CD14-positive monocyte (primary cell): ENCODE data around the gene RPL28. TPM values are rescaled to one million over a fixed set of nuclear protein-coding genes. Genes with fewer than 3 reads are reported as not detected.
A peak's percentile ranks its signal among the peaks of the same experiment; 100 is the strongest.

Source experiments
- DNase-seq, 3 donors: peaks; one replicate each; pipeline ENCODE4 v3.0.0-alpha.2; 2011 to 2022
- H2AFZ ChIP-seq: 2 replicates; pipeline ENCODE4 v1.6.0; 2012; ENCODE audit warnings: mild to moderate bottlenecking, low read depth, low read length, inconsistent platforms; ENCODE audit not compliant: insufficient read depth, poor library complexity, severe bottlenecking
- H3K27ac ChIP-seq, 2 donors: 1 replicate in 1 of 2; 2 replicates in 1 of 2; pipeline ENCODE4 v1.5.1; 2012 to 2013; ENCODE audit warnings: low read length in 2 of 2, control low read depth in 1 of 2, inconsistent platforms in 1 of 2, low read depth in 1 of 2, mild to moderate bottlenecking in 1 of 2
- H3K27me3 ChIP-seq, 2 donors: one replicate each; pipeline versions ENCODE4 v1.6.0 to v1.6.1; 2011 to 2013; ENCODE audit warnings: low read length in 2 of 2; ENCODE audit not compliant: control insufficient read depth in 2 of 2, insufficient read depth in 2 of 2
- H3K36me3 ChIP-seq, 2 donors: replicated peaks in 1 of 2; 1 replicate in 1 of 2; 2 replicates in 1 of 2; pipeline versions ENCODE4 v1.5.1 to v1.6.1; 2012 to 2013; ENCODE audit warnings: low read length in 2 of 2, control low read depth in 1 of 2, inconsistent platforms in 1 of 2, mild to moderate bottlenecking in 1 of 2; ENCODE audit not compliant: insufficient read depth in 2 of 2, control insufficient read depth in 1 of 2
- H3K4me1 ChIP-seq, 2 donors: 1 replicate in 1 of 2; 2 replicates in 1 of 2; pipeline versions ENCODE4 v1.5.1 to v1.6.1; 2012 to 2013; ENCODE audit warnings: low read length in 2 of 2, control low read depth in 1 of 2, inconsistent platforms in 1 of 2, mild to moderate bottlenecking in 1 of 2, moderate library complexity in 1 of 2; ENCODE audit not compliant: insufficient read depth in 2 of 2, control insufficient read depth in 1 of 2
- H3K4me2 ChIP-seq: replicated peaks from 2 replicates; pipeline ENCODE3; 2012; ENCODE audit warnings: low read length, moderate library complexity, mild to moderate bottlenecking; ENCODE audit not compliant: poor library complexity, severe bottlenecking; ENCODE audit errors: extremely low read depth
- H3K4me3 ChIP-seq, 3 experiments: fragments of 200-600 bp in 1 of 3; sonication (generic) in 1 of 3; replicated peaks in 1 of 3; 1 replicate in 2 of 3; 2 replicates in 1 of 3; pipeline ENCODE4 v1.5.1; 2011 to 2013; ENCODE audit warnings: low read length in 3 of 3, mild to moderate bottlenecking in 3 of 3, control low read depth in 2 of 3, low read depth in 2 of 3, inconsistent platforms in 1 of 3, moderate library complexity in 1 of 3
- H3K79me2 ChIP-seq: 2 replicates; pipeline ENCODE4 v1.6.0; 2012; ENCODE audit warnings: mild to moderate bottlenecking, control low read depth, inconsistent platforms, low read length, moderate library complexity; ENCODE audit not compliant: insufficient read depth
- H3K9ac ChIP-seq: 2 replicates; pipeline ENCODE4 v1.6.0; 2017; ENCODE audit warnings: low read length, mild to moderate bottlenecking; ENCODE audit not compliant: insufficient read depth, poor library complexity, severe bottlenecking
- H3K9me3 ChIP-seq, 2 donors: replicated peaks in 1 of 2; 1 replicate in 1 of 2; 2 replicates in 1 of 2; pipeline versions ENCODE4 v1.5.1 to v1.6.1; 2012 to 2013; ENCODE audit warnings: low read length in 2 of 2, control low read depth in 1 of 2; ENCODE audit not compliant: control insufficient read depth in 1 of 2, insufficient read depth in 1 of 2
- H4K20me1 ChIP-seq: 2 replicates; pipeline ENCODE4 v1.6.0; 2012; ENCODE audit warnings: mild to moderate bottlenecking, low read length, control low read depth, moderate library complexity; ENCODE audit not compliant: insufficient read depth
- H3K27ac Mint-ChIP-seq, 7 donors: one replicate each; pipeline ENCODE4 v1.8.0; 2020; ENCODE audit warnings: mild to moderate bottlenecking in 7 of 7, mixed read lengths in 7 of 7, moderate library complexity in 6 of 7, inconsistent platforms in 2 of 7
- H3K27me3 Mint-ChIP-seq, 3 donors: one replicate each; pipeline ENCODE4 v1.8.0; 2021 to 2022; ENCODE audit warnings: low read depth in 3 of 3, mild to moderate bottlenecking in 3 of 3, mixed read lengths in 3 of 3, moderate library complexity in 3 of 3, inconsistent platforms in 1 of 3
- H3K36me3 Mint-ChIP-seq, 2 donors: one replicate each; pipeline ENCODE4 v1.8.0; 2020; ENCODE audit warnings: mixed read lengths in 2 of 2, inconsistent platforms in 1 of 2, mild to moderate bottlenecking in 1 of 2
- H3K4me1 Mint-ChIP-seq: one replicate; pipeline ENCODE4 v1.8.0; 2020; ENCODE audit warnings: mild to moderate bottlenecking, mixed read lengths
- H3K4me3 Mint-ChIP-seq, 2 donors: one replicate each; pipeline ENCODE4 v1.8.0; 2020; ENCODE audit warnings: mild to moderate bottlenecking in 2 of 2, mixed read lengths in 2 of 2, moderate library complexity in 1 of 2
- H3K9me3 Mint-ChIP-seq, 7 donors: one replicate each; pipeline ENCODE4 v1.8.0; 2020 to 2022; ENCODE audit warnings: mixed read lengths in 7 of 7, mild to moderate bottlenecking in 6 of 7, moderate library complexity in 6 of 7, inconsistent platforms in 2 of 7
- CTCF ChIP-seq: fragments of 200-600 bp; IDR thresholded peaks from one replicate; pipeline ENCODE4 v1.8.0; 2022; ENCODE audit warnings: antibody characterized with exemption, mild to moderate bottlenecking
- WGBS: methylation state at CpG from one replicate; pipeline ENCODE4 v1.1.5; 2013; ENCODE audit warnings: missing lambda C conversion rate; ENCODE audit not compliant: insufficient coverage; 5-methylcytosine and 5-hydroxymethylcytosine counted together
- intact Hi-C, 2 donors: fragments of 100-400 bp; cut with micrococcal nuclease; formaldehyde crosslinking; loops; one replicate each; pipeline versions ENCODE4 v1.15.0 to v1.15.1; 2023
- polyA plus RNA-seq, 3 donors: library from polyadenylated mRNA; depleted of rRNA in 1 of 3; unstranded in 2 of 3; stranded (reverse) in 1 of 3; fragments of 300-500 nt in 2 of 3; fragments of >200 nt in 1 of 3; fragmentation: Illumina TruSeq in 2 of 3; gene quantifications; 1 replicate in 2 of 3; 2 replicates in 1 of 3; pipeline ENCODE4 v1.2.3, GENCODE V29; 2012 to 2021

Gene RPL28
- polyA plus RNA-seq, 3 donors = 199 to 3,862 (median 208) TPM

DNA sequence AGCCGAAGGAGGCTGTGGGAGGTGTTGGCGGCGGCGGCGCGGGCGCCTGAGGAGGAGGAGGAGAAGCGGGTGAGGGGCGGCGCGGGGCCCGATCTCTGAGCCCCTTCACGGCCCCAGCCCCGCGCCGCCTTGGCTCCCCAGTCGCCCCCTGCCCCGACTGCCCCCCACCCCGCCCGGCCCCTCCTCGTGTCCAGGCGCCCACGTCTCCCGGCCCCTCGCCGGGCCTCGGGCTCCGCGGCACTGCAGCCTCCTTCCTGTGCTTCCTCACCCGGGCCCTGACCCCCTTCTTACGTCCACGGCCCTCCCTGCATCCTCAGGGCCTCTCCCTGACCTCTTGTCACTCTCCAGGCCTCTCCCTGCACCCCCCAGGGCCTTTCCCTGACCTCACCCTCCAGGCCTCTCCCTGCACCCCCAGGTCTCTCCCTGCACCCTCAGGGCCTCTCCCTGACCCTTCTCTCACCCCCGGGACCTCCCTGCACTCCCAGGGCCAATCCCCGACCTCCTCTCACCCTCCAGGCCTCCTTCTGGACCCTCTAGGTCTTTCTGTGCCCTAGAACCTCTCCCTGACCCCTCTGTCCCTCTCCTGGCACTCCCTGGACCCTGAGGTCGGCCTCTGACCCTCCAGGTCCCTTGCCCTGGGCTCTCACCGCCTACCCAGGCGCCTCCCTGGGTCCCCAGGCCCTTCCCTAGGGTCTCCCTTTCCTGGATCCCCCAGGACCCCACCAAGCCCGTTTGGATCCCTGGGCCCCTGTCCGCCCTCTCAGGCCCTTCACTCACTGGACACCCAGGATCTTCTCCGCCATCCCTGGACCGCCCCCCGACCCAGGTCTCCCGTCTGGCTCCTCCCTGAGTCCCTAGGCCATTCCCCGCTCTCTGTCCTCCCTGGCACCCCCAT, 45.6 kb upstream of the RPL28 start:
- DNase-seq = peak in 1 of 3 donors; percentile 52
- Mint-ChIP-seq H3K4me1 (peaks cover 27% of the 10 kb centered on the region), H3K9me3 (no peaks in the 10 kb centered on the region), H3K4me3 (peak overlapping the region; percentile 82 to 90), H3K36me3 (peaks cover 14 to 29% of the 10 kb centered on the region in 2 donors), H3K27ac (peak overlapping the region; percentile 94 to 99 (median 98)), H3K27me3 (peaks cover 0 to 4% (median 2%) of the 10 kb centered on the region in 3 donors)
- peak overlapping the region; percentile 94 for H3K4me2 ChIP-seq
- H2AFZ ChIP-seq = peak overlapping the region; percentile 62
- no peak for TF ChIP-seq CTCF
- intact Hi-C loops = loop anchor here (1.0 to 5.0 kb wide), 5 partner anchors 15 to 82 kb away; partner anchors contain the start of genes TMEM238 (in 2 of the 2), RPL28 (in 1 of the 2) and TMEM150B (in 1 of the 2)
- peak overlapping the region; percentile 48 to 83 (median 69) for H3K4me3 ChIP-seq
- WGBS = 2% methylated on average over 26 of the region's 44 CpGs
- H3K9me3 ChIP-seq = no peaks in the 10 kb centered on the region
- H3K27ac ChIP-seq = peak overlapping the region; percentile 83 to 97
- H3K9ac ChIP-seq = peak overlapping the region; percentile 72
- H3K4me1 ChIP-seq = peaks cover 31 to 39% of the 10 kb centered on the region in 2 donors
- H4K20me1 ChIP-seq = peaks cover 7% of the 10 kb centered on the region
- peaks cover 12% of the 10 kb centered on the region for H3K79me2 ChIP-seq
- H3K27me3 ChIP-seq = no peaks in the 10 kb centered on the region
- peaks cover 9 to 15% of the 10 kb centered on the region in 2 donors for H3K36me3 ChIP-seq

- peaks cover 31 to 39% of the 10 kb centered on the region in 2 donors for H3K4me1 ChIP-seq
- H2AFZ ChIP-seq = peak overlapping the region; percentile 62
- H3K27ac ChIP-seq = peak overlapping the region; percentile 83 to 97
- peaks cover 0 to 3% (median 2%) of the 10 kb centered on the region in 3 donors for H3K27me3 Mint-ChIP-seq
- peaks cover 16 to 29% of the 10 kb centered on the region in 2 donors for H3K36me3 Mint-ChIP-seq
- intact Hi-C loops = loop anchor here in 1 of 2 donors (5.0 kb wide), 1 partner anchor 42 kb away; the partner anchor contains the start of gene TMEM238
- WGBS = 0% methylated on average over 5 of the region's 24 CpGs
- TF ChIP-seq CTCF = no peak
- H3K27ac Mint-ChIP-seq = peak overlapping the region; percentile 88 to 97 (median 93)
- peaks cover 27% of the 10 kb centered on the region for H3K4me1 Mint-ChIP-seq
- H3K4me3 Mint-ChIP-seq = peak overlapping the region; percentile 80 to 89
- no peaks in the 10 kb centered on the region for H3K9me3 Mint-ChIP-seq
- peaks cover 7% of the 10 kb centered on the region for H4K20me1 ChIP-seq
- H3K79me2 ChIP-seq = peaks cover 12% of the 10 kb centered on the region
- no peaks in the 10 kb centered on the region for H3K9me3 ChIP-seq
- no peak for DNase-seq
- peak overlapping the region; percentile 72 for H3K9ac ChIP-seq
- no peaks in the 10 kb centered on the region for H3K27me3 ChIP-seq
- H3K36me3 ChIP-seq = peaks cover 9 to 15% of the 10 kb centered on the region in 2 donors
- H3K4me3 ChIP-seq = peak overlapping the region; percentile 48 to 83 (median 69)
- H3K4me2 ChIP-seq = peak overlapping the region; percentile 94
Observed at GRCh38 chr19:55340784-55341147, 45.0 kb upstream of the RPL28 start.
